ENCODE data around the gene PLA2G4A. TPM values are rescaled to one million over a fixed set of nuclear protein-coding genes. Genes with fewer than 3 reads are reported as not detected.

The PLA2G4A gene
- total RNA-seq, 1 donor from 2014 or later = 2.8 TPM

DNA sequence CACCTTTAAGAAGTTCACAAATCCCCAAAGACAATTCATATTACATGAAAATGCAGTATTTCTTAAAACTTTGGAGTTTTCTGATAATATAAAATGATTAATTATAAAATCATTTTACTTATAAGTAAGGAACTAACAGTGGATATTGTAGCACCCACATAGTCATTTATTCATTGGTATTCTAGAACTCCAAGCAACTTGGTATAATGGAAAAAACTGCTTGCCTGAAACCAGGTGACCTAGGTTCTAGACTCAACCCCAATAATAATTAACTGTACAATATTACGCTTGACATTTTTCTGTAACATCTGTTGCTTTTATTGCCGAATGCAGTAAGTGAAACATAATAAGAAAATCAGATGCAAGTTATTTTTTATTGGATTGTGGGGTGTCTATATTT lies 2.4 kb downstream of the PLA2G4A start:
- peaks cover 3% of the 10 kb centered on the region for H3K27me3 Mint-ChIP-seq
- TF ChIP-seq, protein P1, sequence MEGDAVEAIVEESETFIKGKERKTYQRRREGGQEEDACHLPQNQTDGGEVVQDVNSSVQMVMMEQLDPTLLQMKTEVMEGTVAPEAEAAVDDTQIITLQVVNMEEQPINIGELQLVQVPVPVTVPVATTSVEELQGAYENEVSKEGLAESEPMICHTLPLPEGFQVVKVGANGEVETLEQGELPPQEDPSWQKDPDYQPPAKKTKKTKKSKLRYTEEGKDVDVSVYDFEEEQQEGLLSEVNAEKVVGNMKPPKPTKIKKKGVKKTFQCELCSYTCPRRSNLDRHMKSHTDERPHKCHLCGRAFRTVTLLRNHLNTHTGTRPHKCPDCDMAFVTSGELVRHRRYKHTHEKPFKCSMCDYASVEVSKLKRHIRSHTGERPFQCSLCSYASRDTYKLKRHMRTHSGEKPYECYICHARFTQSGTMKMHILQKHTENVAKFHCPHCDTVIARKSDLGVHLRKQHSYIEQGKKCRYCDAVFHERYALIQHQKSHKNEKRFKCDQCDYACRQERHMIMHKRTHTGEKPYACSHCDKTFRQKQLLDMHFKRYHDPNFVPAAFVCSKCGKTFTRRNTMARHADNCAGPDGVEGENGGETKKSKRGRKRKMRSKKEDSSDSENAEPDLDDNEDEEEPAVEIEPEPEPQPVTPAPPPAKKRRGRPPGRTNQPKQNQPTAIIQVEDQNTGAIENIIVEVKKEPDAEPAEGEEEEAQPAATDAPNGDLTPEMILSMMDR (conservative IDR thresholded peaks at IDR 0.05) = no peak
- no peak for DNase-seq (ENCODE audit: extremely low spot score, unreplicated experiment)
- peaks cover 5% of the 10 kb centered on the region for H3K9me3 Mint-ChIP-seq
- peak overlapping the region; percentile 59 for H3K4me3 Mint-ChIP-seq
- no peaks in the 10 kb centered on the region for H3K36me3 Mint-ChIP-seq
- peaks cover 14% of the 10 kb centered on the region for H3K4me1 Mint-ChIP-seq (ENCODE audit: unreplicated experiment)
- no peak overlapping the region for H3K27ac Mint-ChIP-seq

DNA sequence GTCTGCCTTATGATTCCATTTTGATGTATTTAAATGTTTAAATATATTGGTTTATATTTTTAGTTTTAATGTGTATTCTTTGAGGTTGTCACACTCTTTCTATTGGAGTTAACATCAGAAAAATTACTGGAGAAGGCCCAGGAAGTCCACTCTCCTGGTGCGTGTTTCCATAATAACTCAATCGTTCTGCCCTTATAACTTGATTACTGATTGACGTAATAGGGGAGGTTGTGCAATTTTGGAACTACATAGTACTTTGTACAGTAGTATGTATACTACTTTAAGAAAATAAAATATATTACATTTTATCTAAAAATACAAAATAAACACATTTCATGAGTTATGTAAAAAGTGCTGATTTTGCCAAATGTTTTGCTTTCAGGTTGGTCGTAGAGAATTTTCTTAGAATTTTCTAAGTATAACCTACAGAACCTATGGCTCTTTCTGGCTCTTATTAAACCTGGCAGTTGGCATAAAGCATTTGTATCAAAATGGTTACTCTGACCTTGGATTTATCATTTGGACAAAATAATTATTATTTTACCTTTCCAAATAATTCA lies 5.7 kb downstream of the PLA2G4A start:
- Mint-ChIP-seq H3K4me3 (no peak overlapping the region), H3K27me3 (no peaks in the 10 kb centered on the region), H3K9me3 (peaks cover 5% of the 10 kb centered on the region), H3K27ac (no peak overlapping the region), H3K36me3 (no peaks in the 10 kb centered on the region), H3K4me1 (ENCODE audit: unreplicated experiment) (peaks cover 4% of the 10 kb centered on the region)
- TF ChIP-seq, protein P1 (conservative IDR thresholded peaks at IDR 0.05) = no peak
- DNase-seq (ENCODE audit: extremely low spot score, unreplicated experiment) = no peak

DNA sequence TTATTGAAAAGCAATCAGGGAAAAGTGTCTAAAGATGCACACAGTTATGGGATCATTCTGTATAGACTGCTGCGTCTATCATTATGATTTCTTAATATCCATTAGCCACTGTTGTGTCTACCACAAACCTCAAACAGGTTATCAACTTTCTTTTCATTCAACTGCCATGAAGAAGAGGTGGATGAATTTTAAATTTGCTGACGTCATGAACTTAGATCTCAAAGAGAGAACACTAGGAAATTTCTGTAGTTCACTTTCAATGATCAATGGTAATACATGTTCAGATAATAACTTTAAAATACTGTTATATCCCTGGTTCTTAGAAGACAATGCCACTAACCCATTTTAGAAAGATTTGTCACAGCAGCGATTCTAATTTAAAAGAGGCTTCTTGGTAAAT lies 6.7 kb downstream of the PLA2G4A start:
- DNase-seq (ENCODE audit: extremely low spot score, unreplicated experiment) = no peak
- TF ChIP-seq, protein P1 (conservative IDR thresholded peaks at IDR 0.05) = no peak
- H3K27me3 Mint-ChIP-seq = no peaks in the 10 kb centered on the region
- H3K27ac Mint-ChIP-seq = no peak overlapping the region
- no peaks in the 10 kb centered on the region for H3K36me3 Mint-ChIP-seq
- no peak overlapping the region for H3K4me3 Mint-ChIP-seq
- H3K4me1 Mint-ChIP-seq (ENCODE audit: unreplicated experiment) = no peaks in the 10 kb centered on the region
- peaks cover 5% of the 10 kb centered on the region for H3K9me3 Mint-ChIP-seq

DNA sequence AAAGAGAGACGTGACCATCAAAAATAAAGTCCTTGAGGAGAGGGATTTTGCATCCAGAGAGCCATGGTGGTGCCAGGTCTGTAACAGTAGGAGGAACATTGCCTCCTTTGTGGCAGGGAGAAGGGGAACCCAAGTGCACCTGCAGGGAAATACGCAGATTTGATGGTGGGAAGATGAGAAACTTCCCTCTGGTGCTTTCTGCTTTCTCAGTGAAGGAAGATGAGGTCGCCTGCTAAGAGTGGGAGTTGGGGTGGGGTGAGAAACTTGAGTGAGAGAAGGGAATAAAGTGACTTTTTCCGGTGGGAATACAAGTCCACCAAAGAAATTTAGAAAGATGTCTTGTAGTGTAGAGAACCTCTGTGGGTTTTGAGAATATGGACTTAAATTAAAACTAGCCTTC lies 9.1 kb downstream of the PLA2G4A start:
- Mint-ChIP-seq H3K36me3 (no peaks in the 10 kb centered on the region), H3K4me1 (ENCODE audit: unreplicated experiment) (peaks cover 4% of the 10 kb centered on the region), H3K27me3 (peaks cover 4% of the 10 kb centered on the region), H3K9me3 (peaks cover 10% of the 10 kb centered on the region), H3K27ac (no peak overlapping the region), H3K4me3 (no peak overlapping the region)
- DNase-seq (ENCODE audit: extremely low spot score, unreplicated experiment) = no peak
- TF ChIP-seq, protein P1 (conservative IDR thresholded peaks at IDR 0.05) = no peak

DNA sequence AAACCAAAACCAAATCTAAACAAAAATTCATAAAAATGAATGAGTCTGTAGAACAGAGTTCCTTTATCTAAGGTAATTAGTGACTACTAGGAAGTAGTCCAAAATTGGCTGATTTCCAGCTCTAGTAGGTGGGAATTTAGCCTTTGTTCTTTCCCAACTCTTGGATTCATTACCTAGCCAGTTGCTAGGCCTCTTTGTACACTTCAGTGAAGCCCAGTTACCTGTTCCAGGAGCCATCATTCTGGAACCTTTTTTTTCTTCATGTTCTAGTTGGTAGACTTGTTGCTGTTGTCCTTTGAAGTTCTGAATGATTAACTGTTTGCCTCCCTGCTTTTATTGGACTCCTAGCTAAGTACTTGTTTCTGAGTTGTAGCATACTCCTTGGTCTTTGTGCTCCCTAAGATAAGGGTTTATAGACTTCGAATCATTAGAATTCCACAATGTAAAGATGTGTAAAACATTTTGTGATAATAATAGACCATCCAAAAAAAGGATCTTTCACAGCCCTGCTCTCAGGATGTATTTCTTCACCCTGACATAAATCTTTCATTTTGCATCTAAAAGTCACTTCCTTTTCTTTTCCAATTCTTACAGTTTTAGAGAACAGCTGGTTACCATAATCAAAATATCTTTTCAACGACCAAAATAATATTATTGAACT lies 9.8 kb downstream of the PLA2G4A start:
- Mint-ChIP-seq H3K36me3 (no peaks in the 10 kb centered on the region), H3K27ac (no peak overlapping the region)

More for the DNA sequence above, 9.8 kb downstream of the PLA2G4A start:
- Mint-ChIP-seq H3K4me3 (no peak overlapping the region), H3K27me3 (peaks cover 4% of the 10 kb centered on the region), H3K9me3 (peaks cover 10% of the 10 kb centered on the region), H3K4me1 (ENCODE audit: unreplicated experiment) (peaks cover 4% of the 10 kb centered on the region)
- TF ChIP-seq, protein P1 (conservative IDR thresholded peaks at IDR 0.05) = no peak
- DNase-seq (ENCODE audit: extremely low spot score, unreplicated experiment) = no peak
